AG20443 (cell line): ENCODE results near the gene CDC14A.
"Not testable (repeated sequence)": the region's sequence is repeated elsewhere in the genome, so short reads cannot be mapped to it uniquely, and the experiment has no call there.

Experiments
- DNase-seq: peaks from one replicate; pipeline ENCODE4 v3.0.0; 2012; ENCODE audit warnings: low spot score, mixed read lengths

The CDC14A gene

DNA sequence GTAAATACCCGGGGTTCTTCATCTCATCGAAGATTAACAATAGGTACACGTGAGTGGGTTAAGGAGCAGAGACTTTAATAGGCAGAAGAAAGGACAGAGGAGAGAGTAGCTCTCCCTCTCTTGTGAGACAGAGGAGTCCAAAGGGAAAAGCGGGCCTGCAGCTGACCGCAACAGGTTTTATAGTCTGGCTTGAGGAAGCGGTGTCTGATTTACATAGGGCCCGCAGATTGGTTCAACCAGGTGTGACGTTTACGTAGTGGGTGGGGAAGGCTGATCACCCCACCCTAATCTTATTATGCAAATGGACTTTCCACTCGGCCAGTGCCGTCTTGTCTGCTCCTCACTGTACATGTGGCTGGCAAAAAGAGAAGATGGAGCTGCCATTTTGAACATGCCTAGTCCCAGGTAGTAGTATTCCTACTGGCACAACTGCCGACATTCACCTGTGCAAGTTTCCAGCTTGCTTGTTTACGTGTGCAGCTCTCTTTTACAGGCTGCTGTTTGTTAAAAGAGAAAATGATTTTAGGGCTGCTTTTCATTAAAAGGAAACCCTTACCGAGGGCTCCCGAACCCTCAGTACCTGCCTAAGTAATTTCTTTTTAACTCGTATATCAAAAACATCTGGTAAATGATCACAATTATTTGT, 10.6 kb downstream of the CDC14A start:
- DNase-seq = no peak

DNA sequence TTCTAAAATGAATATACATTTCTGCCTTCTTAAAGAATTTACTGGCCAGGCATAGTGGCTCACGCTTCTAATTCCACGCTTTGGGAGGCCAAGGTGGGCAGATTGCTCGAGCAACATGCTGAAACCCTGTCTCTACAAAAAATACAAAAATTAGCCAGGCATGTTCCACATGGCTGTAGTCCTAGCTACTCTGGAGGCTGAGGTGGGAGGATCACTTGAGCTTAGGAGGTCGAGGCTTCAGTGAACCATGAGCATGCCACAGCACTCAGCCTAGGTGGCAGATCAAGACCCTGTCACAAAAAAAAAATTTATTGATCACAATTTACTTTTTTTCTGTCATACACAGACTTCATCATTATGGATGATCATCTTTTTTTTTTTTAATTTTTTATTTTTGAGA, 11.5 kb downstream of the CDC14A start:
- DNase-seq = no peak

DNA sequence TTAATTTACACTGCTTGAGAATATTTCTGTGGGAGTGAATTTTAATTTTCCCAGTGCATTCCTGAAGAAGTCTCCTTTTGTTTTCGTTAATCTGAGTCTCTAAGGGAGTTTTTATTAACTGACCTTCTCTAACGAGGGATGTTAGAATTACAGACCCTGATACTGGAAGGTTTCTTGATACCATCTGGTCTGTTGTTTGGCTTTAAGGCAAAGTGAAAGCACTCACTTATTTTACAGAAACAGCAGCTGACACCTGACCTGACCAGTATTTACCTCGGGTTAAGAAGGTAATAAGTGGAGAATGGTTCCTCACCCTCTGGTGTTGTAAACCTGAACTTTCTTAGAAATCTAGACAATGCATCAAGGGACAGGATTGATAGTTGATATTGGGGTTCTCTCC, 12.4 kb downstream of the CDC14A start:
- DNase-seq = no peak

DNA sequence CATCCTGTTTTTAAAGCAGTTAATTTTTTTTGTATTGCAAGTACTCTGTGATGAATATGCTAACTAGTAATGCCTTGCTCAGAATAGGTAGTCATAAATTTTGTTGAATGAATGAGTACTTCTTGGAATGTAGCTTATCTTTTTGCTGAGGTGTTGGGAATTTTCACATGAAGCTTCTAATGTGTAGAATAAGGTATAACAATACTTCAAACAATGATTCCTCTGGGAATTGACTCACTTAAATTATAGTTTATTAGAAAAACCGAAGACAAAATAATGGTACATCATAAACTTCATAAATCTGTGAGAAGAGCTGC, 13.9 kb downstream of the CDC14A start:
- DNase-seq = no peak

DNA sequence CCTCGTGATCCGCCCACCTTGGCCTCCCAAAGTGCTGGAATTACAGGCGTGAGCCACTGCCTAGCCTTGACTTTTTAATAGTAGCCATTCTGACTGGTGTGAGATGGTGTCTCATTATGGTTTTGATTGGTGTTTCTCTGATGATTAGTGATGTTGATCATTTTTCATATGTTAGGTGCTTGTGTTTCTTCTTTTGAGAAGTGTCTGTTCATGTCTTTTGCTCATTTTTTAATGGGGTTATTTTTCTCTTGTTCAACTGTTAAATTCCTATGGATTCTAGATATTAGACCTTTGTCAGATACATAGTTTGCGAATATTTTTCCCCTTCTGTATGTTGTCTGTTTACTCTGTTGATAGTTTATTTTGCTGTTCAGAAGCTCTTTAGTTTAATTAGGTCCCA, 17.0 kb downstream of the CDC14A start:
- DNase-seq = not testable (repeated sequence)

DNA sequence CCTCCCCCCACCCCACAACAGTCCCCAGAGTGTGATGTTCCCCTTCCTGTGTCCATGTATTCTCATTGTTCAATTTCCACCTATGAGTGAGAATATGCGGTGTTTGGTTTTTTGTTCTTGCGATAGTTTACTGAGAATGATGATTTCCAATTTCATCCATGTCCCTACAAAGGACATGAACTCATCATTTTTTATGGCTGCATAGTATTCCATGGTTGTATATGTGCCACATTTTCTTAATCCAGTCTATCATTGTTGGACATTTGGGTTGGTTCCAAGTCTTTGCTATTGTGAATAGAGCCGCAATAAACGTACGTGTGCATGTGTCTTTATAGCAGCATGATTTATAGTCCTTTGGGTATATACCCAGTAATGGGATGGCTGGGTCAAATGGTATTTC, 21.6 kb downstream of the CDC14A start:
- DNase-seq = not testable (repeated sequence)

DNA sequence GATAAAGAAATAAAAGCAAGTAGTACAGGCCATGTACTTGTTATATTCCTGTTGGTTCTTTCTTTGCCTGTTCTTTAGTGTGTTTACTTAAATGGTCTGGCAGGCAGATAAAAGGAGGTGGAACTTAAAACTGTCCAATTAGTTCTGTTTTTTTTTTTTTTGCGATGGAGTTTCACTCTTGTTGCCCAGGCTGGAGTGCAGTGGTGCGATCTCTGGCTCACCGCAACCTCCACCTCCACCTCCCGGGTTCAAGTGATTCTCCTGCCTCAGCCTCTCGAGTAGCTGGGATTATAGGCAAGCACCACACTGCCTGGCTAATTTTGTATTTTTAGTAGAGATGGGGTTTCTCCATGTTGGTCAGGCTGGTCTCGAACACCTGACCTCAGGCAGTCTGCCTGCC, 24.6 kb downstream of the CDC14A start:
- DNase-seq = not testable (repeated sequence)

DNA sequence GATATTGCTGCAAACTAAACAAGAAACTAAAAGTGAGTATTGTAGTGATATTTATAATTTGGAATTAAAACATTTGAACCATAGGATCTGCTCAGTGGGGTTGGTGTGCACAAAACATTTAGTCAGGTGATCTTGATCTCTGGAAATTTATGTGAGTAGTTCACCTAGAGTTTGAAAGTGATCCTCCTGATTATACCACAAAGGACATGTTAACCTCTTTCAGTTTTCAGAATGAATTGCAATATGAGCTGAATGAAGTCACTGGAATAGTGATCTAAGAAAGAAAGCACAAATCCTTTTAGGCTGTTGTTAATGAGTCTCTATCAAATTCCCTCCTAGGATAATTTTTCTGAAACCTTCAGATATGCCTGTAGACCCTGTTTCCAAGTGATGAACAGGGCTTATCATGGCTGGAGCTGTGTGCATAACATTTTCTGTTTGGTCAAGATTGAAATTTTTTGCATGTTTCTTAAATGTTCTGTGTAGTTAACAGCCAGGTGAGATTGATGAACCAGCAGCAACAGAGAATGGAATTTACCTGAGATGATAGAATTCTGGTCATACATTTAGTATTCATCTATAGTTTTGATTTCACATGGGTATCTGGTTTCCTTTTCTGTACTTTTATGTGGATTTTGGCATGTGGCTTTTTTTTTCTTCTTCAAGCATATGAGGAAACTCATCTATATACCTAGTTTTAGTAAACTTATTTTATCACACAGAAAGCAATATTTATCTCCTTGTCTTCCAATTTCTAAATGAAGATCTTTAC, 25.5 kb downstream of the CDC14A start:
- no peak for DNase-seq

DNA sequence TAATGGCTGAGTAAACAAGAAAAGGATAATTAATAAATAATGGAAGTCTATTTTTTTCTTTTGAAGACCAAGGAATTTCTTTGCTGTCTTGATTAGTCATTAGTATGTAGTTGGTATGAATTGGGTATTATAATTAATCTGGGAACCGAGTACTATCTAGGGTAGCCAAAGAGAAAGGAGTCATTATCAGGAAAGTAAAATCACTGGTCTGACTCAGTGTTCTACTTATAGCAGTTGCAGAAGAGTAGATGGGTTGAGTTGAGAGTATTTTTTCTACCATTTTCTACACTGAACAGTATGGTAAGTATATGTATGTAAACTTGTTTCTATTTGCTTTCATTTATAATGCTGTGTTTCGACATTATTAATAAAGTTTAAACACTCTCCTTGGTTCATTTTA, 26.6 kb downstream of the CDC14A start:
- DNase-seq = no peak

DNA sequence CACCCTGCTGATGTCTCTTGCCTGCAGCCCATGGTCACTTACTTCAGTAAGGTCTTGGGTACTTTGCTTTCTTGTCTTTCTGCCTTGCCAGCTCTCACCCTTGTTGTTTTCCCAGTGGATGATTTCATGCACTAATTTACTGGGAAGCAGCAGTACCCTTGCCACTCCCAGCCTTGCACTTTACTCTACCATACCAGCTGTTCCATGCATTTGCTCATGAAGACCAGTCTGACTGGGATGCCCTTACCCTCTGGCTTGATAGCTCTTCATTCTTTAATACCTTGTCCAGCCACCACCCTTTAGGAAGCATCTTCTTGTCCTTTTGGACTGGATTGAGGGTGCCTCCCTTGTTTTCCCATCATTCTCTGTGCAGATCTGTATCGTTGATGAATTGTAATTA, 28.3 kb downstream of the CDC14A start:
- DNase-seq = no peak

DNA sequence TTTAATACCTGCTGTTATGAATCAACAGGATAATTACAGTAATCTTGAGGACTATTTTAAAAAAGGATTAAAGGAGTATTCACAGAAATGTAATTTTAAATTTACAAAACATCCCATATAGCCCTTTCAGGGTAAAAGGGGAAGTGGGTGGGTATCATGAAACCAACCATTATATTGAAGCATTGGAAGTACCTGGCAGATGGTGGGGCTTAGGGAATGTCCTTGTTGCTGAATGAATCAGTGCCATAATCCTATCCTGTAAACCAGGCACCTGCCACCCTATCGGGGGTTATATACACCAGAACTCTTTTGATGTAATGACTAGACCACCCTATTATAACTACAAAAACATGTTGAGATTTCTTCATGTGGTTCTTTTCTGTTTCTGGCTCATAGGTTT, 30.4 kb downstream of the CDC14A start:
- DNase-seq = no peak

DNA sequence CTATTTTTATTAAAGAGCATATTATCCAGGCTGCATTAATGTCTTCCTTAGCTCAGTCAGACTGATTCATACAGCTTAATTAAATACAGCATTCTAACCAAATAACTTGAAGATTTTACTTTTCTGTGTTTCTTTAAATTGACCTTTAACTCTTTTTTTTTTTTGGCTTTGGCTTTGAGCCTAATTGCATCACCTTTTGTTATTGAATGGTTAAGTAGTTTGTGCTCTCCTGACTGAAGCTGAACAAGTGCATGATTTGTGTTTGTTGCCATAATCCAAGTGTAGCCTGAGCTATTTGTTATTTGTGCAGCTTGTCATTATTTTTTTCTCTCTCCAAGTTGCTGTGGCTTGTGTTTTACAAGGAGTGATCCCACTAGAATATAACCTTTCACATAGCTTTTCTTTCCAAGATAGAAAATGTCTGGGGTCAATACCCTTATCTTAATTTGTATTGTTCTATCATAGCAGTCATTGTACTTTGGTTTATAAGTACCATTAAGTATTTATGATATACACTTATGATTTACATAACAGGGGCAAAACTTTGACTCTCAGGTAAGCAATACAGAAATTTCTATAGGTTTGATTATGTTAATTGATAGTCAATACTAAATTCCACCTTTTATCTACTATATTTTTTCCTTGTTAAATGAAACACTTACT, 31.6 kb downstream of the CDC14A start:
- DNase-seq = no peak

DNA sequence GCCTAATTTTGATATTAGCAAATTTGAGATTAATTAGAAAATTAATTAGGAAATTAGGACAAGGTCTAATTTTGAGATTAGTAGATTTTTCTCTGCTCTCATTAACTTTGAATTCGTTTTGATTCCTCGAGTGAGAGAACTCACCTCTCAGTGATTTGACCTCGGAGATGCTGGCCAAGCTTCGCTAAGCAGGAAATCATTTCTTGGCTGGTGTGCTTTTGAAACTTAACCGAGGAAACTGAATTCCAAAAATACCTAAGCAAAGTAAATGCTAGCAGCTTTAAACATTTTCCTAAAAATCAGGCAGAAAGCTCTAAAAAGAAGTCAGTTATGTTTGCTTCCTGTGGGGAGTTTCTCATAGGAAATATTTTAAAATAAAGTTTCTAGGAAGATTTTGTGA, 34.9 kb downstream of the CDC14A start:
- peak; percentile 37 for DNase-seq

DNA sequence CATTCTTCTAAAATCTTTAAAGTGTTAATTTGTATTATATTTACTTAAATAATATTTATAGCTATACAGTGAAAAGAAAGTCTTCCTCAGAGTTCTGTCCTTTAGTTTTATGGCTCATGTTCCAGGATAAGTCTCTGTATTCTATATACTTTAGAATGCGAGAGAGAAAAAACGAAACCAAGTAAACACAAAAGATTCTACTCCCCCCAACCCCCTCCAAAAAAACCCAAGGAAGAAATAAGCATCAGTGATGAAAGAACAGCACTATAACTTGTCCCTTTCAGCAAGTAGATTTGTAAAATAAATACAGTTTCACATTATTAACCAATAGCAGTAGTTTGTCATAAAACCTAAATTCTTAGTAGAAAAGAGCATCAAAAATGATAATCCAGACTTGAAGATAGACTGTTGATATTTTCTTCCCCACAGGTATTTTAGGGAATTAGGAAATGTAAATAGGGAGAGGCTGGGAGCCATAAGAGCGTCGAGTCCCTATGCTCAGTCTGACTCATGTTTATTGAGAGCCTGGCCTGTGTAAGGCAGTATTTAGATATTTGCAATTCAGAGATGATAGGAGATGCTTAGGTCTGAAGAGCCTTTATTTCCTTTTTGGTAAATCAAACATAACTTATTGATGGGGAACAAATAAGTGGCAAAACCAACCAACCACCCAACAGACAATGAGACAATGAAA, 35.5 kb downstream of the CDC14A start:
- DNase-seq = no peak

DNA sequence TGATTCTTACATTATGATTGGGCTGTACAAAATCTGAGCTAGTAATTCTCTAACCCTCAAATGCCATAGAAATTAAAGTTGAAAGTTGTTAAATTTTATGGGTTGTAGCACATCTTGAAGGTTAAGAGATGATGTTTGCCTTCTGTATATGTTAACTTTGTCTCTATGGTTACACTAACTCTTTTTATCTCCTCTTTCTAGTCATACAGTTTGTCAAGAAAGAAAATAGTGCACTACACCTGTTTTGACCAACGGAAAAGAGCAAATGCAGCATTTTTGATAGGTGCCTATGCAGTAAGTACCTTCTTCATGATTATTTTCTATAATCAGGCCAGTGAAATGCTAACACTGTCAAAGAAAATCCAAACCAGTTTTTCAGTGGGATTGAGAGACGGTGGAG, 38.2 kb downstream of the CDC14A start:
- no peak for DNase-seq

DNA sequence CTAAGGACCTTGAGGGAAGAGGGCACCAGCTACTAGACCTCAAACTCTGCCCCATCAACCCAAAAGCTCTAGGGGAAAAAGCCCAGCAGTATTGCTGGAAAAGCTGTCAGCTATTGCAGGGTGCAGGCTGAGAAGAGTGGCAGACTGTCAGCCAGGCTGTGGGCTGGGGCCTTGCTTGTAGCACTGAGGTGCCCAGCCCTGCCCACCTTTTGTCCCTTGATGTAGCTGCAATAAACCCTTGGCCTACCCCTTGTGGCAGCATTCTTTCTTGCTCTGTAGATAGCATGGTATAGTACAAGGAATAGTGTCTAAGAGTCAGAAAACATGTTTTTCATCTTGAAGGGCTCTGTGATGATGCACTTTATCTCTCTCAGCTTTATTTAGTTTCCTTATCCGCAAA, 39.4 kb downstream of the CDC14A start:
- no peak for DNase-seq

DNA sequence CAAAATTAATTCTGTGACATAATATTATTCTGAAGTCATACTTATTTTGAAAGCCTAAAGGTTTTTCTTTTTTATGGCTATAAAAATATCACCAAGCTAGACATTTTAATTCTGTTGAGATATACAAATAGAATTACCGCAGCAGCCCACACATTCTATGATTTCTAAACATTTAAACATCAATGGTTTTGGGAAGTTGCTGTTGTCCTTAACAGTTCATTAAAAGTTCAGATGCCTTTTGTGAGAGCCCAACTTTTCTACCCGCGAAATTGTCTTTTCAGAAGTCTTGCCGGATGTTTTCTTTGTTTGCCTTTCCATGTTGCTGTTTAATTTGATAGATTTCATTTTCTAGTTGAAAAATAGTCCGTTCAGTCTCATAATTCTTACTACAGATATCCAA, 40.5 kb downstream of the CDC14A start:
- no peak for DNase-seq

DNA sequence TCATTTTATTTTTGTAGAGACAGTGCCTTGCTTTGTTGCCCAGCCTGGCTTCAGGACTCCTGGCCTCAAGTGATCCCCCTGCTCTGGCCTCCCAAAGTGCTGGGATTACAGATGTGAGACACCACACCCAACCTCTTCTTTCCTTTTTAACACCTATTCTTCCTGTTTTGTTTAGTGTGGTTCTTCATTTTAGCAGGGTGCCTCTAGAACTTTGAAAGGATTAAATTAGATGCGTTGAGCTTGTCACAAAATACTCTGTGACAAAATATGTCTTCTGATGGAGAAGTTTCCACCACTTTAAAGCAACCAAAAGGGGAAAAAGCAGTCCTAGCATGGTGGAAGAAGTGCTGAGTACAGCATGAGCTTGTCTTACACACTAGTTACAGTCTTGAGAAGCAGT, 42.0 kb downstream of the CDC14A start:
- DNase-seq = no peak

DNA sequence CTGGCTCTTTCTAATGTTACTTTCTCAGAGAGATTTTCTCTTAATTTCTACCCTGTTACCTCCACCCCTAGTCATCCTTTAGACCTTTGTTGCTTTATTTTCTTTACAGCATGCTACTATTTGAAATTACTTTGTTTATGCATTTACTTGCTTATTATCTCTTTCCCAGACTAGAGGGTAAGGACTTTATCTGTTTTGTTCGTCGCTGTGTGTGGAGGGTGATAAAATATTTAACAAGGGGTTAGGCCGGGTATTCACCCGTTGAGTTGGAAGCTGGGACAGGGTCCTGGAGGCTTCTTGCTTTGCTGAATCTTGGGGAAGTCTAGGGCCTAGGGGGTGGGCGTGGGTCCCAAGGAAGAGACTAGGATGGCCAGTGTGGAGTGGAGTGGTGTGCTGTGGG, 43.6 kb downstream of the CDC14A start:
- DNase-seq = no peak

DNA sequence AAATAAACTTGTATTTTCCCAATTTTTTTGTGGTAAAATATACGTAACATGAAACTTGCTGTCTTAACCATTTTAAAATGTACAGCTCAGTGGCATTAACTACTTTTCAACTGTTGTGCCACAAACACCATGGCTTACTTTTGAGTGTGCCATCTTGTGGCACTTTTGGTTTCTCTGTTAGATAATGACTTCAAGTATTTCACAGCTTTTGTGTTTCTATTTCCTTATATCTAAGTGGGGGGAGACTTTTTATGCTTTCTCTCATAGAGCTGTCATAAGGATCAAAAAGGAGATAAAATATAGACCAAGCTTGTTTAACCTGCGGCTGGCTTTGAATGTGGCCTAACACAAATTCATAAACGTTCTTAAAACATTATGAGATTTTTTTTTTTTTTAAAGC, 44.3 kb downstream of the CDC14A start:
- DNase-seq = no peak

DNA sequence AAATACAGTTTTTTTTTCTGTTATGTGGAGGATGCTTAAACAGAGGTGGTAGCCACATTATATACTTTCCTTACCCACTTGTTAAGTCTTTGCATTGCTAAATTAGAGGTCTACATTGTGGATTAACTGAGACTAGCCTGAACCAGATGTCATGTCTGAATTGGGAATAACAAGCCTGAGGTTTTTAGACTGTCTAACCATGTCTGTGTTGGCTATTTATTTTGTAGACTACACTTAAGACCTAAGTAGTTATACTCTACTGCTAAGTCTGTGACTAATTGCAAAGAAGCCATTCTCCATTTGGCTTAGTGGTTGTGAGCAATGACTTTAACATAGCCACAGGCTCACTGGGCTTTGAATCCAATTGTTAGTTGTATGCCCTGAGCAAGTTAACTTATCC, 45.4 kb downstream of the CDC14A start:
- DNase-seq = no peak

DNA sequence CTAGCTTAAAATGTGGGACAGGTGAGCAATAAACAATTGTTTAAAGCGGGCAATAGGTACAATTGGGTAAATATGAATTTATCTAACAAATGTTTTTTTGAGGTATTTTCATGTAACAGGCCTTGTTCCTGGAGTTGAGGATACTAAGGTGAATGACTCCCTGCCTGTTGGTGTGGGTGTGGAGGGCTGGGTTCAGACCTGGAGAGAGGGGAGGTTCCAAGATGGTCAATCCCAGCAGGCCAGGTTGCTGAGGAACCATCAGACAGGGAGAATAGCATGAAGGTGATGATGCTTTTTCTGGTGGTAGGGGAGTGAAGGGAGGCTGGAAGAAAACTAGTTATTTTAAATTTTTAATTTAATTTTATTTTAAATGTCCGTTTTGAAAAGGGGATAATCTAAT, 46.3 kb downstream of the CDC14A start:
- DNase-seq = no peak

DNA sequence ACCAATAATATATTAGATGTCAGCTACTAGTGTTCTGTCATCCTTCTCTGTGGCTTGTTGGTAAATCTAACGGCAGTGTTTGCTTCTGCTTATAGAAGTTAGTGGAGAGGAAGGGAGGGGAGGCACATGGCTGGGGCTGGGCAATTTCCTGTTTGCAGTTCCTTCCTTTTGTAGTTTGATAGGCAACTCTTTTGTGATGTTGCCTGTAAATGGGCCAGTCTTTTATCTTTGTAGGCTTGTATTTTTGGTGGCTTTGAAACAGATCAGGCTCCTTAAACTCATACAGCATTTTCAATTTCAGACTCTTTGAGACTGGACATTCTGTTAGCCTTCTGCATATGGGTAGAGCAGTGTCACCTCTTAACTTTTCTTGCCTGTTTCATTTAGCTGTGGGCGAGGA, 48.1 kb downstream of the CDC14A start:
- no peak for DNase-seq
